22Rv1 (cell line): ENCODE data around the gene TLR5.

Experiments
- CTCF ChIP-seq: fragments of 450-650 bp; IDR thresholded peaks from 2 replicates; pipeline ENCODE4 v1.5.1; 2017; ENCODE audit warnings: mild to moderate bottlenecking
- ZFX ChIP-seq: fragments of 450-650 bp; IDR thresholded peaks from 2 replicates; pipeline ENCODE4 v1.6.1; 2017; ENCODE audit warnings: antibody characterized with exemption, borderline replicate concordance

- no peak for TF ChIP-seq CTCF
- TF ChIP-seq ZFX: no peak
These were observed 53.8 kb downstream of the TLR5 start for GRCh38 chr1:223089250-223089649.
